AG10803 (cell line): ENCODE measurements around the gene HDAC6.

ENCODE experiments used
- DNase-seq: peaks from one replicate; pipeline ENCODE4 v3.0.0; 2010; ENCODE audit warnings: low read depth
- H3K4me3 ChIP-seq: 2 replicates; pipeline ENCODE4 v1.5.1; 2011; ENCODE audit warnings: mild to moderate bottlenecking, low read length, control low read depth
- TF ChIP-seq, protein P1 (sequence below): conservative IDR thresholded peaks from 2 replicates; pipeline ENCODE4 v1.5.1; 2011; ENCODE audit warnings: mild to moderate bottlenecking, low read length, control low read depth, inconsistent platforms

Gene HDAC6

GRCh38 chrX:48823053-48823452, 21.2 kb downstream of the HDAC6 start:
- no peak for DNase-seq
- H3K4me3 ChIP-seq, result no peak overlapping the region
- TF ChIP-seq, protein P1, sequence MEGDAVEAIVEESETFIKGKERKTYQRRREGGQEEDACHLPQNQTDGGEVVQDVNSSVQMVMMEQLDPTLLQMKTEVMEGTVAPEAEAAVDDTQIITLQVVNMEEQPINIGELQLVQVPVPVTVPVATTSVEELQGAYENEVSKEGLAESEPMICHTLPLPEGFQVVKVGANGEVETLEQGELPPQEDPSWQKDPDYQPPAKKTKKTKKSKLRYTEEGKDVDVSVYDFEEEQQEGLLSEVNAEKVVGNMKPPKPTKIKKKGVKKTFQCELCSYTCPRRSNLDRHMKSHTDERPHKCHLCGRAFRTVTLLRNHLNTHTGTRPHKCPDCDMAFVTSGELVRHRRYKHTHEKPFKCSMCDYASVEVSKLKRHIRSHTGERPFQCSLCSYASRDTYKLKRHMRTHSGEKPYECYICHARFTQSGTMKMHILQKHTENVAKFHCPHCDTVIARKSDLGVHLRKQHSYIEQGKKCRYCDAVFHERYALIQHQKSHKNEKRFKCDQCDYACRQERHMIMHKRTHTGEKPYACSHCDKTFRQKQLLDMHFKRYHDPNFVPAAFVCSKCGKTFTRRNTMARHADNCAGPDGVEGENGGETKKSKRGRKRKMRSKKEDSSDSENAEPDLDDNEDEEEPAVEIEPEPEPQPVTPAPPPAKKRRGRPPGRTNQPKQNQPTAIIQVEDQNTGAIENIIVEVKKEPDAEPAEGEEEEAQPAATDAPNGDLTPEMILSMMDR, result no peak

DNA sequence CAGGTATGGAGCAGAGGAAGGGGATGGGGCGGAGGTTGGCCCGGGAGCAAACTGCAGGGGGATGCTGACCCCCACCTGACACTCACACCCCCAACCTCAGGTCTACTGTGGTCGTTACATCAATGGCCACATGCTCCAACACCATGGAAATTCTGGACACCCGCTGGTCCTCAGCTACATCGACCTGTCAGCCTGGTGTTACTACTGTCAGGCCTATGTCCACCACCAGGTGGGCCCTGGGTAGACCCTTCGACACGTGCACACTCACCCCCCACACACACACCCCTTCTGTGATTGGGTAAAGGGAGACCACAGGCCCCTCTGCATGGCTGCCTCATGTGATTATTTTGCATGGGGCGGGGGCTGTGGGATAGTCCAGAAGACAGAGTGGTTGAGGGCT, 22.2 kb downstream of the HDAC6 start:
- TF ChIP-seq, protein P1, result no peak
- no peak for DNase-seq
- no peak overlapping the region for H3K4me3 ChIP-seq

DNA sequence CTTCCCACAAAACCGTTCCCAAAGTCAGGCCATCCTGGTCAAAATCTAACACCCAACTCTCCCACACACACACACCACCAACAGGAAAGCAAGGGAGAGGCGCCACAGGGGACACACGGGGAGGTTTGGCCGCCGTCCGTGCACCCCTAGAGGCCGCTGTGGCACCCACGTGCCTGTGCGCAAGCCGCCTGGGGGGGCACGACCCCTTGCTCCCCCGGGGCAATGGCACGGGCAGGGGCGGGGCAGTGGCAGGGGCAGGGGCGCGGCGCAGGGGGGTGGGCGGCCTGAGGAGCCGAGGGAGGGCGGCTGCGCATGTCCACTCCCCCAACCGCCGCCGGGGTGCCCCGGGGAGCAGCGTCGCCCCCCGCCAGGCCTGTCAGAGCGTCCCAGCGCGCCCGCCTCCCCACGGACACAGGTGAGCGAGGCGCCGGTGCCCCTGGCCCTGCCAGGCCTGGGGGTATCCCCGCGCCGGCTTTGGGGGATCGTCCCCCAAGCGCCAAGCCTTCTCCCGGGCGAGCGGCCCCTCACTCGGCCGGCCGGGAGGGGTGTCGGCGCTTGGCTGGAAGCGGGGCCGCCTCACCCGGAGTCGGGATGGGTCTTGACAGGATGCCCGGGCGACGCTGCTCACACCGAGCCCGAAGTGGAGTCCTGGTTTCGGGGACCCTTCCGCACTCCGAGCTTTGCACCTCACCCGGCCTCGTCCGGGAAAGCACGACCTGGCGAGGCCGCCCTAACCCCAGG, 24.4 kb downstream of the HDAC6 start, which contains the start of gene ERAS:
TSS of gene ERAS (plus strand) at position 379 of the 741 bp plus-strand sequence. CDS start 2,611 bp downstream, outside the sequence.
- H3K4me3 ChIP-seq, result no peak within 1 kb of the TSS
- TF ChIP-seq, protein P1, result no peak
- DNase-seq, result no peak

- no peak overlapping the region for H3K4me3 ChIP-seq
- no peak for DNase-seq
- TF ChIP-seq, protein P1, result no peak
These were observed 25.2 kb downstream of the HDAC6 start for GRCh38 chrX:48826876-48827653.

DNA sequence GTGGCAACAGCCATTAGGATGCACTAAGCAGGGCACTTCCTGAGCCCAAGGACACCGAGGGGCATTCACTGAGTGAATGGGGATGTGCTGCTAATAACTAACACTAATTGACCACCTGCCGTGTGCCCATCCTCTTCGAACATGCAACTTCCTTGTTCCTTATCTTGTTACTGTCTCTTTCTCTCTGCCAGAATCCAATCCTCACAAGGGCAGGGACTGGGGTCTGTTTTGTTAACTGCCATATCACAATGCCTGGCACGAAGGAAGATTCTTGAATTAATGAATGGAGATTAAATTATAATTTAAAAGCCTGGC, 25.7 kb downstream of the HDAC6 start:
- TF ChIP-seq, protein P1, result no peak
- no peak for DNase-seq
- H3K4me3 ChIP-seq, result no peak overlapping the region

GRCh38 chrX:48829016-48829735, 27.3 kb downstream of the HDAC6 start:
- DNase-seq, result no peak
- H3K4me3 ChIP-seq, result no peak overlapping the region
- TF ChIP-seq, protein P1, result no peak
